Heart left ventricle (tissue), 16 donors: ENCODE measurements around the gene ZNF536. TPM values are rescaled to one million over a fixed set of nuclear protein-coding genes. Genes with fewer than 3 reads are reported as not detected.

ENCODE experiments used
- ATAC-seq, 4 donors: fragments of 200-7000 bp; cut with Tn5 transposase; one replicate each; pipeline ENCODE4 v1.9.1; 2020 to 2022; ENCODE audit warnings: moderate library complexity in 4 of 4, mild to moderate bottlenecking in 3 of 4, moderate number of reproducible peaks in 1 of 4
- DNase-seq, 5 donors: peaks; one replicate each; pipeline ENCODE4 v3.0.0-alpha.2; 2020
- H3K27ac ChIP-seq, 12 donors: fragments of 200-600 bp; sonication (generic) in 4 of 12; one replicate each; pipeline versions ENCODE4 v1.5.0 to v1.8.0; 2016 to 2022; ENCODE audit warnings: mild to moderate bottlenecking in 2 of 12
- H3K27me3 ChIP-seq, 9 donors: fragments of 200-600 bp; sonication (generic) in 2 of 9; one replicate each; pipeline versions ENCODE4 v1.5.1 to v1.8.0; 2016 to 2022; ENCODE audit warnings: mild to moderate bottlenecking in 3 of 9
- H3K36me3 ChIP-seq, 9 donors: fragments of 200-600 bp; sonication (generic) in 2 of 9; one replicate each; pipeline versions ENCODE4 v1.5.0 to v1.8.0; 2018 to 2022; ENCODE audit warnings: mild to moderate bottlenecking in 2 of 9
- H3K4me1 ChIP-seq, 12 donors: fragments of 200-600 bp; sonication (generic) in 4 of 12; one replicate each; pipeline versions ENCODE4 v1.5.0 to v1.8.0; 2016 to 2022; ENCODE audit warnings: mild to moderate bottlenecking in 3 of 12
- H3K4me3 ChIP-seq, 12 donors: fragments of 200-600 bp; sonication (generic) in 4 of 12; one replicate each; pipeline versions ENCODE4 v1.5.0 to v1.8.0; 2017 to 2022; ENCODE audit warnings: mild to moderate bottlenecking in 9 of 12, moderate library complexity in 4 of 12
- H3K9me3 ChIP-seq, 12 donors: fragments of 200-600 bp; sonication (generic) in 4 of 12; one replicate each; pipeline versions ENCODE4 v1.5.0 to v1.8.0; 2016 to 2022; ENCODE audit warnings: mild to moderate bottlenecking in 1 of 12
- POLR2A ChIP-seq, 2 donors: fragments of 450-650 bp; IDR thresholded peaks; one replicate each; pipeline ENCODE4 v1.6.1; 2017; ENCODE audit warnings: antibody characterized with exemption in 2 of 2, mild to moderate bottlenecking in 2 of 2, moderate library complexity in 2 of 2
- WGBS, 4 donors: extraction: QIAGEN DNeasy Blood & Tissue Kit in 2 of 4; methylation state at CpG; one replicate each; pipeline versions ENCODE4 v1.1.5 to v1.1.7; 2013 to 2018; 5-methylcytosine and 5-hydroxymethylcytosine counted together
- intact Hi-C, 10 donors: fragments of 100-400 bp; cut with DNase I; formaldehyde crosslinking; loops; one replicate each; pipeline versions ENCODE4 v1.11.1 to v1.14.2; 2022
- polyA plus RNA-seq, 2 donors: library from polyadenylated mRNA; stranded (reverse); fragments of 200-250 nt; gene quantifications; one replicate each; pipeline ENCODE4 v1.2.3, GENCODE V29; 2013
- total RNA-seq, 9 donors: library from RNA; depleted of rRNA in 2 of 9; stranded (reverse); fragments of >200 nt in 2 of 9; fragmentation: NEBNext Ultra II Directional in 3 of 9; extraction: Animal tissue kit (Norgen Biotek cat#: 25700) in 3 of 9; gene quantifications; one replicate each; pipeline versions ENCODE4 v1.1.0 to v1.2.4, GENCODE V29; 2016 to 2023
- TF ChIP-seq, protein P1 (sequence below), 12 donors: fragments of 200-600 bp; sonication (generic) in 4 of 12; IDR thresholded peaks; one replicate each; pipeline versions ENCODE4 v1.5.0 to v1.8.0; 2018 to 2022; ENCODE audit warnings: antibody characterized with exemption in 12 of 12, mild to moderate bottlenecking in 5 of 12
- donor health status: ischemic (EF 13 %, LVEDD 7.1; RV severe dilation, severe dysfunction).
- donor health status: healthy with polysubstance abuse.
- donor health status: DM: no; HTN: yes; CAD: no.
- donor health status: DM: no; HTN: no; CAD: no.
- donor health status: ischemic (EF 25% LVEDD 6.9; RV normal size, moderate dysfunction).
- donor health status: ischemic (EF 25% LVEDD 5.7; RV mildly dilated, moderate dysfunction).
- donor health status: healthy.
- donor health status: DM: yes; HTN: yes; CAD: no.
- donor health status: ischemic (EF 35%, LVEDD 5.7; RV mildly dilated, moderate dysfunction).
- donor health status: nonischemic (EF 11% LVEDD 7.7; RV severe dilation, severe dysfunction).
- donor health status: DM: yes; HTN: yes; CAD: no.
- donor health status: PGD.
- donor health status: ischemic (EF 29% LVEDD 5.4; RV normal size, mild dysfunction).
- donor health status: nonischemic (EF 23%, LVEDD 6.1; RV moderate dilation, normal function).

ZNF536 gene
- total and polyA plus RNA-seq, 11 donors, result 0.17 to 10.1 (median 2.0) TPM

- no peaks in the 10 kb centered on the region for H3K9me3 ChIP-seq
- TF ChIP-seq, protein P1, sequence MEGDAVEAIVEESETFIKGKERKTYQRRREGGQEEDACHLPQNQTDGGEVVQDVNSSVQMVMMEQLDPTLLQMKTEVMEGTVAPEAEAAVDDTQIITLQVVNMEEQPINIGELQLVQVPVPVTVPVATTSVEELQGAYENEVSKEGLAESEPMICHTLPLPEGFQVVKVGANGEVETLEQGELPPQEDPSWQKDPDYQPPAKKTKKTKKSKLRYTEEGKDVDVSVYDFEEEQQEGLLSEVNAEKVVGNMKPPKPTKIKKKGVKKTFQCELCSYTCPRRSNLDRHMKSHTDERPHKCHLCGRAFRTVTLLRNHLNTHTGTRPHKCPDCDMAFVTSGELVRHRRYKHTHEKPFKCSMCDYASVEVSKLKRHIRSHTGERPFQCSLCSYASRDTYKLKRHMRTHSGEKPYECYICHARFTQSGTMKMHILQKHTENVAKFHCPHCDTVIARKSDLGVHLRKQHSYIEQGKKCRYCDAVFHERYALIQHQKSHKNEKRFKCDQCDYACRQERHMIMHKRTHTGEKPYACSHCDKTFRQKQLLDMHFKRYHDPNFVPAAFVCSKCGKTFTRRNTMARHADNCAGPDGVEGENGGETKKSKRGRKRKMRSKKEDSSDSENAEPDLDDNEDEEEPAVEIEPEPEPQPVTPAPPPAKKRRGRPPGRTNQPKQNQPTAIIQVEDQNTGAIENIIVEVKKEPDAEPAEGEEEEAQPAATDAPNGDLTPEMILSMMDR (IDR thresholded peaks at IDR 0.05), result no peak
- no peak for TF ChIP-seq POLR2A (IDR thresholded peaks at IDR 0.05)
- no peaks in the 10 kb centered on the region for H3K4me1 ChIP-seq
- no peaks in the 10 kb centered on the region for H3K36me3 ChIP-seq
- no peak overlapping the region for H3K27ac ChIP-seq
- no peak for DNase-seq
- H3K4me3 ChIP-seq, result no peak overlapping the region
- ATAC-seq, result no peak
- no peaks in the 10 kb centered on the region for H3K27me3 ChIP-seq
- WGBS, 4 donors, result 85 to 90% (median 88%) methylated on average over 6 of the region's 6 CpGs
- intact Hi-C loops, result no loop called here
Measured at GRCh38 chr19:30336290-30336689, 35.9 kb upstream of the ZNF536 start.

GRCh38 chr19:30338041-30338456 lies 34.1 kb upstream of the ZNF536 start:
- Histone ChIP-seq H3K27me3 (no peaks in the 10 kb centered on the region), H3K9me3 (no peaks in the 10 kb centered on the region), H3K4me3 (no peak overlapping the region), H3K27ac (no peak overlapping the region), H3K4me1 (no peaks in the 10 kb centered on the region), H3K36me3 (no peaks in the 10 kb centered on the region)
- no peak for DNase-seq
- intact Hi-C loops, result no loop called here
- TF ChIP-seq POLR2A (IDR thresholded peaks at IDR 0.05), result no peak
- TF ChIP-seq, protein P1 (IDR thresholded peaks at IDR 0.05), result no peak
- no peak for ATAC-seq
- 87 to 92% (median 89%) methylated on average over 3 of the region's 3 CpGs for WGBS, 4 donors

GRCh38 chr19:30338878-30339623 lies 33.1 kb upstream of the ZNF536 start:
- WGBS, 4 donors, result 79 to 87% (median 83%) methylated on average over 12 of the region's 12 CpGs
- ATAC-seq (no peak), DNase-seq (no peak)
- no peaks in the 10 kb centered on the region for H3K4me1 ChIP-seq
- intact Hi-C loops, result no loop called here
- no peaks in the 10 kb centered on the region for H3K9me3 ChIP-seq
- H3K36me3 ChIP-seq, result no peaks in the 10 kb centered on the region
- no peaks in the 10 kb centered on the region for H3K27me3 ChIP-seq
- TF ChIP-seq, protein P1 (IDR thresholded peaks at IDR 0.05), result no peak
- no peak for TF ChIP-seq POLR2A (IDR thresholded peaks at IDR 0.05)
- H3K4me3 ChIP-seq, result no peak overlapping the region
- no peak overlapping the region for H3K27ac ChIP-seq

- Histone ChIP-seq H3K9me3 (no peaks in the 10 kb centered on the region), H3K36me3 (no peaks in the 10 kb centered on the region), H3K27ac (no peak overlapping the region), H3K4me3 (no peak overlapping the region), H3K27me3 (no peaks in the 10 kb centered on the region), H3K4me1 (no peaks in the 10 kb centered on the region)
- TF ChIP-seq, protein P1 (IDR thresholded peaks at IDR 0.05), result no peak
- TF ChIP-seq POLR2A (IDR thresholded peaks at IDR 0.05), result no peak
- intact Hi-C loops, result no loop called here
- DNase-seq (no peak), ATAC-seq (no peak)
- WGBS, 4 donors, result 70 to 81% (median 75%) methylated on average over 8 to 14 of the region's 14 CpGs
Measured at GRCh38 chr19:30339624-30340525, 32.3 kb upstream of the ZNF536 start.
